Neural crest cell (in vitro differentiated cells): ENCODE data around the gene FBLIM1. TPM values are rescaled to one million over a fixed set of nuclear protein-coding genes. Genes with fewer than 3 reads are reported as not detected.

Experiments used
- DNase-seq: peaks from one replicate; pipeline ENCODE4 v3.0.0; 2021; ENCODE audit warnings: low read depth, mixed read lengths, low spot score
- H3K27ac Mint-ChIP-seq: one replicate; pipeline ENCODE4 v1.8.0; 2021; ENCODE audit warnings: mild to moderate bottlenecking, mixed read lengths; ENCODE audit not compliant: unreplicated experiment
- H3K27me3 Mint-ChIP-seq: 2 replicates; pipeline ENCODE4 v1.8.0; 2021; ENCODE audit warnings: low read depth, mild to moderate bottlenecking, mixed read lengths
- H3K36me3 Mint-ChIP-seq: 2 replicates; pipeline ENCODE4 v1.8.0; 2021; ENCODE audit warnings: low read depth, mild to moderate bottlenecking, mixed read lengths
- H3K4me1 Mint-ChIP-seq: 2 replicates; pipeline ENCODE4 v1.8.0; 2021; ENCODE audit warnings: mixed read lengths
- H3K4me3 Mint-ChIP-seq: one replicate; pipeline ENCODE4 v1.8.0; 2021; ENCODE audit warnings: mild to moderate bottlenecking, mixed read lengths
- H3K9me3 Mint-ChIP-seq: 2 replicates; pipeline ENCODE4 v1.8.0; 2021; ENCODE audit warnings: mixed read lengths
- total RNA-seq: library from RNA; stranded (reverse); gene quantifications from 2 replicates; pipeline ENCODE4 v1.2.1, GENCODE V29; 2021
- TF ChIP-seq, protein P1 (sequence below): fragments of 200-600 bp; sonication (generic); conservative IDR thresholded peaks from 2 replicates; pipeline ENCODE4 v1.5.0; 2021; ENCODE audit warnings: antibody characterized with exemption, mild to moderate bottlenecking

FBLIM1 gene
- total RNA-seq, 1 donor from 2014 or later: 6.2 TPM

DNA sequence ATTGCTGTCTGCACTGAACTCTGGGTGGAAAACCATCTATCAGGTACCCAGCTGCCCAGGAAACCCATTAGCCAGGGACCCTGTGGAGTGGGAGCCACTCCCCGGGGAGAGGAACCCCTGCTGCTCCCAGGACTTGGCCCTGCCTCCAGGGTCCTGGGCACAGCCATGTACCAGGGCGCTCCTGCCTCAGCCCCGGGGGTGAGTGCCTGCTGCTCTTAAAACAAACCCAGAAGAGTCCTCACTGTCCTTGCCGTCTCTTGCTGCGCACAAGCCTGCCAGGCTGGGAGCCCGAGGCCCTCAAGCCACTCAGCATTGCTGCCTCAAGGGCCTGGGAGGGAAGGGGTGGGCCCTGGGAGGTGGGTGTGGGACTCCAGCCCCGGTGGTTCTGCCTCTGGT lies 25.9 kb upstream of the FBLIM1 start:
- DNase-seq: no peak
- no peaks in the 10 kb centered on the region for H3K4me1 Mint-ChIP-seq
- no peak overlapping the region for H3K4me3 Mint-ChIP-seq
- H3K36me3 Mint-ChIP-seq: no peaks in the 10 kb centered on the region
- H3K27ac Mint-ChIP-seq: no peak overlapping the region
- TF ChIP-seq, protein P1, sequence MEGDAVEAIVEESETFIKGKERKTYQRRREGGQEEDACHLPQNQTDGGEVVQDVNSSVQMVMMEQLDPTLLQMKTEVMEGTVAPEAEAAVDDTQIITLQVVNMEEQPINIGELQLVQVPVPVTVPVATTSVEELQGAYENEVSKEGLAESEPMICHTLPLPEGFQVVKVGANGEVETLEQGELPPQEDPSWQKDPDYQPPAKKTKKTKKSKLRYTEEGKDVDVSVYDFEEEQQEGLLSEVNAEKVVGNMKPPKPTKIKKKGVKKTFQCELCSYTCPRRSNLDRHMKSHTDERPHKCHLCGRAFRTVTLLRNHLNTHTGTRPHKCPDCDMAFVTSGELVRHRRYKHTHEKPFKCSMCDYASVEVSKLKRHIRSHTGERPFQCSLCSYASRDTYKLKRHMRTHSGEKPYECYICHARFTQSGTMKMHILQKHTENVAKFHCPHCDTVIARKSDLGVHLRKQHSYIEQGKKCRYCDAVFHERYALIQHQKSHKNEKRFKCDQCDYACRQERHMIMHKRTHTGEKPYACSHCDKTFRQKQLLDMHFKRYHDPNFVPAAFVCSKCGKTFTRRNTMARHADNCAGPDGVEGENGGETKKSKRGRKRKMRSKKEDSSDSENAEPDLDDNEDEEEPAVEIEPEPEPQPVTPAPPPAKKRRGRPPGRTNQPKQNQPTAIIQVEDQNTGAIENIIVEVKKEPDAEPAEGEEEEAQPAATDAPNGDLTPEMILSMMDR: no peak
- H3K9me3 Mint-ChIP-seq: no peaks in the 10 kb centered on the region
- no peaks in the 10 kb centered on the region for H3K27me3 Mint-ChIP-seq

DNA sequence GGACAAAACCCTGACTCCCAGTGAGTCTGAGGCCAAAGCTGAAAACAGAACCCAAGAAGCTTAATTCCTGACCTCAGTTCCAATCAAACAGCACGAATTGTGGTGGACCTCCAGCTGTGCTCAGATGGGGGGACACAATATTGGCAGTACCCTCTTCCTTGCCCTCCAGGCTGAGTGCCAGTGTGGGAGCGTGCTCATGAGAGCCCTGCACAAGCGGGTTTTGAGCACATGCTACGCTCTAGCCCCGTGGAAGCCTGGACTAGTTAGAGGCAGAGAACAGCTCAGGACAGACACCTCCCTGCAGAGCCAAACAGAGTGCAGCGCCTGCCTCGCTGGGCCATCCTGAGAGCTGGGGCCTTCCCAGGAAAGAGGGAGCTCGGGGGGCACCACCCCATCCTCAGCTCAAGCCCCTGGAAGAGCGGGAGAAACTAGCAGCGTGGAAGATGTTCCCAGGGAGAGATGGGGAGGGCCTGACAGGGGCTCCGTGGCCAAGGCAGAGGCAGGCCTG lies 25.3 kb upstream of the FBLIM1 start:
- Mint-ChIP-seq H3K36me3 (no peaks in the 10 kb centered on the region), H3K9me3 (no peaks in the 10 kb centered on the region), H3K27ac (no peak overlapping the region), H3K4me1 (no peaks in the 10 kb centered on the region), H3K4me3 (no peak overlapping the region), H3K27me3 (no peaks in the 10 kb centered on the region)
- TF ChIP-seq, protein P1: no peak
- DNase-seq: no peak

DNA sequence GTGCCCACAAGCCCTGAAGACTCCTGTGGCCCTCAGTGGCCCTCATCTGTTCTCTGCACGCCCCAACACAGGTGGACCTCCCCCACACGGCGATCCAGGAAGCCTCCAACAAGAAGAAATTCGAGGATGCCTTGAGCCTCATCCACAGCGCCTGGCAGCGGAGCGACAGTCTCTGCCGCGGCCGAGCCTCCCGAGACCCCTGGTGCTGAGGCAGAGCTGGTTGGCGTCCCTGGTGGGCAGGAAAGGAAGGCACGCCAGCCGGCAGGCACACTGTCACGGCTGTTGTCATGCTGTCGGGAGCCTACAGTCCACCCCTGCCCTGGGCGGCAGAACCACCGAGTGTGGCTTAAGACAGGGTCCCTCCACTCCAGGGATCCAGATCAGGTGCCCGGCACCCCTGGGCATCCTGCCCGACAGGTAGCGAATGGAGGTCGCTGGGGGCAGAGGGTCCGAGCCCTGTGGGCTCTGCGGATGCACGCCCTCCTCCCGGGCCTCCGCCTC lies 24.8 kb upstream of the FBLIM1 start:
- Mint-ChIP-seq H3K36me3 (no peaks in the 10 kb centered on the region), H3K27me3 (no peaks in the 10 kb centered on the region), H3K4me1 (no peaks in the 10 kb centered on the region), H3K9me3 (no peaks in the 10 kb centered on the region), H3K4me3 (no peak overlapping the region), H3K27ac (no peak overlapping the region)
- DNase-seq: no peak
- TF ChIP-seq, protein P1: no peak

DNA sequence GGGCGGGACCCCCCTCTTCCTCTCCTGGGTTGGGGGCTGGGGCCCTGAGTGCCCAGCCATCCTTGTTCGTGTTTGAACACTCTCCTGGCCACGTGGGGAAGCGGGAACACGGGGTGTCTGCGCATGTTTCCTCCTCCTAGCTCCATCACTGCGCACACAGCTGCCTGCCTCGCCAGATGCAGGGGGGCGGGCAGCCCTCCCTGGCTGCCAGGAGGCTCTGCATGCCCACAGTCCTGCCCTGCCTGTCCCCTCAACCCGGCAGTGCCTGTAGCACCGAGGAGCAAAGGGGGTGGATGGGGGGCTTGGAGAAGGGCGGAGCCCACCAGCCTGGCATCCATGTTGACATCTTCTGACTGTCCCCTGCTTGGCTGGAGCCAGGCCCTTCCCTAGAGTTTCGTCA lies 24.3 kb upstream of the FBLIM1 start:
- H3K36me3 Mint-ChIP-seq: no peaks in the 10 kb centered on the region
- no peak overlapping the region for H3K27ac Mint-ChIP-seq
- H3K4me3 Mint-ChIP-seq: no peak overlapping the region
- H3K9me3 Mint-ChIP-seq: no peaks in the 10 kb centered on the region
- no peaks in the 10 kb centered on the region for H3K4me1 Mint-ChIP-seq
- no peak for DNase-seq
- TF ChIP-seq, protein P1: no peak
- no peaks in the 10 kb centered on the region for H3K27me3 Mint-ChIP-seq

DNA sequence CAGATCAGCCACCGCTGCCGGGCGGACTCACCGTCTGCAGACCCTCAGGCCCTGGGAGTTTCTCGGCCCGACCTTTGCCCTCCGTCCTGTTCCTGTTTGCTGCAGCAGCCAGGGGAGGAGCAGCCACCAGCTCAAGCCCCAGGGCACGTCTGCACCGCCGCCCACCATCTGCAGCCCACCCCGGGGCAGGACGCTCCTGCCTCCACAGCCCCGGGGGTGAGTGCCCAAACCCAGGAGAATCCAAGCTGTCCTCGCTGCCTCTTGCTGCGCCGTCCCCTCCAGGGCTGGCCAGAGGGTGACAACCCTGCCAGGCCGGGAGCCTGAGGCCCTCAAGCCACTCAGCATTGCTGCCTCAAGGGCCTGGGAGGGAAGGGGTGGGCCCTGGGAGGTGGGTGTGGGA lies 23.7 kb upstream of the FBLIM1 start:
- Mint-ChIP-seq H3K4me1 (no peaks in the 10 kb centered on the region), H3K9me3 (no peaks in the 10 kb centered on the region), H3K4me3 (no peak overlapping the region), H3K27me3 (no peaks in the 10 kb centered on the region), H3K27ac (no peak overlapping the region), H3K36me3 (no peaks in the 10 kb centered on the region)
- DNase-seq: no peak
- TF ChIP-seq, protein P1: no peak
